Heart right ventricle (tissue), 16 donors: ENCODE data around the gene GPR65. TPM values are rescaled to one million over a fixed set of nuclear protein-coding genes. Genes with fewer than 3 reads are reported as not detected.

Experiments
- ATAC-seq, 8 donors: fragments of 200-7000 bp; cut with Tn5 transposase; one replicate each; pipeline ENCODE4 v1.9.1; 2020; ENCODE audit warnings: mild to moderate bottlenecking in 8 of 8, moderate library complexity in 8 of 8, moderate number of reproducible peaks in 1 of 8
- DNase-seq, 2 donors: peaks; one replicate each; pipeline ENCODE4 v3.0.0-alpha.2; 2020
- H3K27ac ChIP-seq, 10 donors: fragments of 200-600 bp; sonication (generic) in 2 of 10; one replicate each; pipeline versions ENCODE4 v1.5.0 to v1.8.0; 2020 to 2022; ENCODE audit warnings: mild to moderate bottlenecking in 3 of 10
- H3K27me3 ChIP-seq, 7 donors: fragments of 200-600 bp; one replicate each; pipeline ENCODE4 v1.8.0; 2021 to 2022; ENCODE audit warnings: mild to moderate bottlenecking in 2 of 7
- H3K36me3 ChIP-seq, 9 donors: fragments of 200-600 bp; sonication (generic) in 1 of 9; one replicate each; pipeline versions ENCODE4 v1.5.0 to v1.8.0; 2020 to 2022; ENCODE audit warnings: mild to moderate bottlenecking in 2 of 9
- H3K4me1 ChIP-seq, 9 donors: fragments of 200-600 bp; sonication (generic) in 1 of 9; one replicate each; pipeline versions ENCODE4 v1.5.0 to v1.8.0; 2020 to 2022; ENCODE audit warnings: mild to moderate bottlenecking in 4 of 9
- H3K4me3 ChIP-seq, 10 donors: fragments of 200-600 bp; sonication (generic) in 2 of 10; one replicate each; pipeline versions ENCODE4 v1.5.0 to v1.8.0; 2020 to 2022; ENCODE audit warnings: mild to moderate bottlenecking in 7 of 10, moderate library complexity in 2 of 10
- H3K9me3 ChIP-seq, 11 donors: fragments of 200-600 bp in 10 of 11; sonication (generic) in 2 of 11; one replicate each; pipeline versions ENCODE4 v1.5.0 to v1.8.0; 2013 to 2022; ENCODE audit warnings: mild to moderate bottlenecking in 2 of 11, control low read depth in 1 of 11, moderate library complexity in 1 of 11
- CTCF ChIP-seq, 9 donors: fragments of 200-600 bp; sonication (generic) in 2 of 9; IDR thresholded peaks; one replicate each; pipeline versions ENCODE4 v1.5.0 to v1.8.0; 2021 to 2022; ENCODE audit warnings: antibody characterized with exemption in 9 of 9, mild to moderate bottlenecking in 5 of 9, moderate library complexity in 1 of 9
- WGBS, 2 donors: extraction: QIAGEN DNeasy Blood & Tissue Kit; methylation state at CpG; one replicate each; pipeline ENCODE4 v1.1.7; 2013; ENCODE audit warnings: inconsistent platforms in 1 of 2; 5-methylcytosine and 5-hydroxymethylcytosine counted together
- intact Hi-C, 10 donors: fragments of 100-400 bp; cut with DNase I; formaldehyde crosslinking; loops; one replicate each; pipeline versions ENCODE4 v1.11.1 to v1.14.2; 2022
- polyA plus RNA-seq, 2 donors: library from polyadenylated mRNA; stranded (reverse); fragments of 200-250 nt; gene quantifications; one replicate each; pipeline ENCODE4 v1.2.3, GENCODE V29; 2013
- total RNA-seq, 10 donors: library from RNA; stranded (reverse); fragmentation: NEBNext Ultra II Directional in 3 of 10; extraction: Animal tissue kit (Norgen Biotek cat#: 25700) in 3 of 10; gene quantifications; one replicate each; pipeline versions ENCODE4 v1.2.1 to v1.2.4, GENCODE V29; 2021 to 2023
- donor health status: Arrhythmogenic right ventricular cardiomyopathy.
- donor health status: ischemic (EF 13 %, LVEDD 7.1; RV severe dilation, severe dysfunction).
- donor health status: healthy with polysubstance abuse.
- donor health status: DM: no; HTN: yes; CAD: no.
- donor health status: DM: no; HTN: no; CAD: no.
- donor health status: ischemic (EF 25% LVEDD 6.9; RV normal size, moderate dysfunction).
- donor health status: ischemic (EF 25% LVEDD 5.7; RV mildly dilated, moderate dysfunction).
- donor health status: healthy.
- donor health status: DM: yes; HTN: yes; CAD: no.
- donor health status: Ischemic cardiomyopathy.
- donor health status: ischemic (EF 35%, LVEDD 5.7; RV mildly dilated, moderate dysfunction).
- donor health status: nonischemic (EF 11% LVEDD 7.7; RV severe dilation, severe dysfunction).
- donor health status: DM: yes; HTN: yes; CAD: no.
- donor health status: PGD.
- donor health status: ischemic (EF 29% LVEDD 5.4; RV normal size, mild dysfunction).
- donor health status: nonischemic (EF 23%, LVEDD 6.1; RV moderate dilation, normal function).

GPR65 gene
- total and polyA plus RNA-seq, 12 donors, result 0.09 to 3.2 (median 0.29) TPM

GRCh38 chr14:88044444-88044758 is 39.5 kb downstream of the GPR65 start:
- Histone ChIP-seq H3K4me1 (peaks cover 0 to 57% (median 0%) of the 10 kb centered on the region in 9 donors), H3K9me3 (no peaks in the 10 kb centered on the region), H3K36me3 (no peaks in the 10 kb centered on the region), H3K4me3 (no peak overlapping the region), H3K27ac (peak overlapping the region in 1 of 10 donors; percentile 90), H3K27me3 (peaks cover 0 to 12% (median 0%) of the 10 kb centered on the region in 7 donors)
- intact Hi-C loops, result no loop called here
- TF ChIP-seq CTCF (IDR thresholded peaks at IDR 0.05), result no peak
- no peak for DNase-seq
- ATAC-seq, result no peak
- 34 to 37% methylated on average over 1 of the region's 1 CpG for WGBS, 2 donors

GRCh38 chr14:88044776-88045446 is 40.0 kb downstream of the GPR65 start:
- H3K27ac ChIP-seq, result peak overlapping the region in 3 of 10 donors; percentile 6 to 90 (median 39)
- peaks cover 0 to 7% (median 0%) of the 10 kb centered on the region in 7 donors for H3K27me3 ChIP-seq
- intact Hi-C loops, result no loop called here
- no peaks in the 10 kb centered on the region for H3K9me3 ChIP-seq
- H3K4me3 ChIP-seq, result no peak overlapping the region
- H3K36me3 ChIP-seq, result no peaks in the 10 kb centered on the region
- peaks cover 0 to 57% (median 0%) of the 10 kb centered on the region in 9 donors for H3K4me1 ChIP-seq
- WGBS, 2 donors, result 69 to 84% methylated on average over 4 of the region's 4 CpGs
- ATAC-seq (peak in 5 of 8 donors; percentile 33 to 72 (median 40)), DNase-seq (no peak)
- no peak for TF ChIP-seq CTCF (IDR thresholded peaks at IDR 0.05)

GRCh38 chr14:88045705-88046104 is 40.8 kb downstream of the GPR65 start:
- 75 to 82% methylated on average over 3 of the region's 3 CpGs for WGBS, 2 donors
- intact Hi-C loops, result no loop called here
- DNase-seq, result peak in 1 of 2 donors; percentile 15

GRCh38 chr14:88048351-88048750 is 43.4 kb downstream of the GPR65 start:
- peaks cover 0 to 3% (median 0%) of the 10 kb centered on the region in 7 donors for H3K27me3 ChIP-seq
- WGBS, 2 donors, result 61 to 72% methylated on average over 1 of the region's 1 CpG
- TF ChIP-seq CTCF (IDR thresholded peaks at IDR 0.05), result no peak
- H3K4me3 ChIP-seq, result no peak overlapping the region
- H3K27ac ChIP-seq, result peak overlapping the region in 1 of 10 donors; percentile 90
- peaks cover 0 to 64% (median 0%) of the 10 kb centered on the region in 9 donors for H3K4me1 ChIP-seq
- ATAC-seq (no peak), DNase-seq (no peak)
- intact Hi-C loops, result no loop called here
- no peaks in the 10 kb centered on the region for H3K36me3 ChIP-seq
- peaks cover 0 to 10% (median 0%) of the 10 kb centered on the region in 11 donors for H3K9me3 ChIP-seq

More at GRCh38 chr14:88045705-88046104, 40.8 kb downstream of the GPR65 start:
- TF ChIP-seq CTCF (IDR thresholded peaks at IDR 0.05), result no peak
- Histone ChIP-seq H3K27ac (peak overlapping the region in 3 of 10 donors; percentile 6 to 90 (median 39)), H3K27me3 (peaks cover 0 to 3% (median 0%) of the 10 kb centered on the region in 7 donors), H3K36me3 (no peaks in the 10 kb centered on the region), H3K4me3 (no peak overlapping the region), H3K4me1 (peaks cover 0 to 62% (median 0%) of the 10 kb centered on the region in 9 donors), H3K9me3 (no peaks in the 10 kb centered on the region)
- peak in 7 of 8 donors; percentile 58 to 78 (median 73) for ATAC-seq
